KMS-11 (cell line): ENCODE data around the gene ANXA8.

Experiments used
- H2AFZ ChIP-seq: fragments of 200-600 bp; sonication (generic); 2 replicates; pipeline ENCODE4 v1.6.1; 2016; ENCODE audit warnings: antibody characterized with exemption, mixed run types, low read depth
- H3K27ac ChIP-seq: fragments of 200-600 bp; sonication (generic); 2 replicates; pipeline ENCODE4 v1.6.1; 2016; ENCODE audit warnings: mild to moderate bottlenecking, mixed run types
- H3K27me3 ChIP-seq: fragments of 200-600 bp; sonication (generic); 2 replicates; pipeline ENCODE4 v1.6.1; 2017; ENCODE audit warnings: mild to moderate bottlenecking, low read depth, mixed run types, moderate library complexity; ENCODE audit not compliant: insufficient read depth
- H3K36me3 ChIP-seq: fragments of 200-600 bp; sonication (generic); 2 replicates; pipeline ENCODE4 v1.6.1; 2017; ENCODE audit warnings: mild to moderate bottlenecking, mixed run types; ENCODE audit not compliant: insufficient read depth
- H3K4me1 ChIP-seq: fragments of 200-600 bp; sonication (generic); 2 replicates; pipeline ENCODE4 v1.6.1; 2016; ENCODE audit warnings: mild to moderate bottlenecking, low read depth, mixed run types; ENCODE audit not compliant: poor library complexity, severe bottlenecking
- H3K4me2 ChIP-seq: fragments of 200-600 bp; sonication (generic); 2 replicates; pipeline ENCODE4 v1.7.0; 2016; ENCODE audit warnings: mild to moderate bottlenecking, mixed run types
- H3K4me3 ChIP-seq: fragments of 200-600 bp; sonication (generic); IDR thresholded peaks from 2 replicates; pipeline ENCODE4 v1.6.1; 2017; ENCODE audit warnings: low read depth, low read length, mixed read lengths; ENCODE audit not compliant: insufficient read depth
- H3K79me2 ChIP-seq: fragments of 200-600 bp; sonication (generic); 2 replicates; pipeline ENCODE4 v1.6.1; 2016; ENCODE audit warnings: low read depth, mixed run types; ENCODE audit not compliant: insufficient read depth
- H3K9ac ChIP-seq: fragments of 200-600 bp; sonication (generic); 2 replicates; pipeline ENCODE4 v1.6.1; 2016; ENCODE audit warnings: mild to moderate bottlenecking, mixed run types
- H4K20me1 ChIP-seq: fragments of 200-600 bp; sonication (generic); 2 replicates; pipeline ENCODE4 v1.6.1; 2016; ENCODE audit warnings: mild to moderate bottlenecking, mixed run types; ENCODE audit not compliant: insufficient read depth
- TF ChIP-seq, protein P1 (sequence below): fragments of 200-600 bp; sonication (generic); conservative IDR thresholded peaks from 2 replicates; pipeline ENCODE4 v1.6.1; 2017; ENCODE audit warnings: low read depth, mild to moderate bottlenecking, antibody characterized with exemption, low read length, moderate library complexity, mixed read lengths

The ANXA8 gene

DNA sequence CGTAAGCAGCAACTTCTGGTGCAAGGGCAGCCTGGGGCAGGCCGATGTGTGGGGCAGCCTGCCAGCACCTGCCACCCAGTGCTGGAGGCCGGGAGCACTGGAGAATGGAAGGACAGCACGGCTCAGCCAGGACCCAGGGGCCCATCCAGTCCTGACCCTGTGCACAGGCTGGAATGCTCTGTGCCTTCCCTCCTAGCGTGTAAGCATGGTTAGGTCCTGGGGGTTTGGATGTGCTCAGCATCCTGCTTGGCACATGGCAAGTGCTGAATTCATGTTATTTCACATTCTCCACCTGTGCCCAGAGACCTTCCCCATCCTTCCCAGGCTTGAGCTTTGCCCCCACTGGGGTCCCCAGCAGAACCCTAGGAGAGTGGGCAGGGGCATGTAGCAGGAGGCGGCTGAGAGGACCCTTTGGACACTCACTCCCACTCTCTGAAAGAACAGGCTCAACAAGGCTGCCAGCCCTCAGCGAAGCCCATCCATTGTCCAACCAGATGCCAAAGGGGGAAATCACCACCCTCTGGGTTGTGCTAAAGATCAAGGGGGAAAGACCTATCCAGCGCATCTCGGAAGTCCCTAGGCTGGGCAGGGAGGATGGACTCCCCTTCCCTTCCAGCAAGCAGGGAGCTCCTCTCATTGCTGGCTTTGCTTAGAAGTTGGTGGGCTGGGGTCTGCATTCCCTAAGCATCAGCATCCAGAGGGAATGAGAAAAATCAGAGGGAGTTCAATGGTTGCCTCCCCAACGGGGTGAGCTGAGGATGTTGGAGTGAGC, 29.7 kb downstream of the ANXA8 start:
- Histone ChIP-seq H3K4me1 (no peaks in the 10 kb centered on the region), H3K79me2 (no peaks in the 10 kb centered on the region)

DNA sequence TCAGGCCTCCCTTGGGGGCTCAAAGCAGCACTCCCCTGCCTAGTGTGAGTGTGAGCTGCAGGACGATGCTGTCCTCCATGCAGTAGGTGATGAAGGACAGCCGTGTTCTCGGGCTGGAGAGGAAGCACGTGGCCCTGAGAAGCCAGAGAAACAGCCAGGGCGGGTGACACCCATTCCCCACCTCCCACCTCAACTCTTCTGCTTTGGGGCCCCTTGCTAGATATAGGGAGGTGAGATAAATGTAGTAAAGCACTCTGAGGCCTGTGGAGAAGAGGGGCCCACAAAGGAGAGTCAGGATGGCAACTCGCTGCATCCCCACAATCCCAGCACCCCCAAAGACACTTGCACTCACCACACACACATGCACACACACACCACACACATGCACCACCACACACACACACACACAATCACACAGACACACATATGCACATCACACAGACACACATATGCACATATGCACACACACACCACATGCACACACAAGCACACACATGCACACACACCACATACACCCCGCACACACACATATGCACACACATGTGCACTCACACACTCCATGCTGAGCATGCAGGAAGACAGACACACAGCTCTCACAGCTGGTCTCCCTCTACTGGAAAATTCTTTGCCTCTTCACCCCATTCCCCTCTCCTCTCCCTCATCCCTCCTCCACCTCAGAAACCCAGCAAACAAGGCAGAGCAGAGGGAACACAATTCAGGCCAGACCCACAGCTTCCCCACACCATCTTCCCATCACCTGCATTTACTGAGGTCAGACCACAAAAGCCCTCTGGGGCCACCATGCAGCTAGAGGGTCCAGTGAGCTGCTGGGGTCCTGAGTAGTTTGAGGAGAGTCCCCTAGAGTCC, 30.5 kb downstream of the ANXA8 start:
- Histone ChIP-seq H3K4me1 (no peaks in the 10 kb centered on the region), H3K79me2 (no peaks in the 10 kb centered on the region), H4K20me1 (no peaks in the 10 kb centered on the region), H3K27ac (no peak overlapping the region), H3K27me3 (no peaks in the 10 kb centered on the region), H3K4me2 (no peak overlapping the region), H2AFZ (no peak overlapping the region), H3K4me3 (no peak overlapping the region), H3K9ac (no peak overlapping the region), H3K36me3 (no peaks in the 10 kb centered on the region)
- TF ChIP-seq, protein P1, sequence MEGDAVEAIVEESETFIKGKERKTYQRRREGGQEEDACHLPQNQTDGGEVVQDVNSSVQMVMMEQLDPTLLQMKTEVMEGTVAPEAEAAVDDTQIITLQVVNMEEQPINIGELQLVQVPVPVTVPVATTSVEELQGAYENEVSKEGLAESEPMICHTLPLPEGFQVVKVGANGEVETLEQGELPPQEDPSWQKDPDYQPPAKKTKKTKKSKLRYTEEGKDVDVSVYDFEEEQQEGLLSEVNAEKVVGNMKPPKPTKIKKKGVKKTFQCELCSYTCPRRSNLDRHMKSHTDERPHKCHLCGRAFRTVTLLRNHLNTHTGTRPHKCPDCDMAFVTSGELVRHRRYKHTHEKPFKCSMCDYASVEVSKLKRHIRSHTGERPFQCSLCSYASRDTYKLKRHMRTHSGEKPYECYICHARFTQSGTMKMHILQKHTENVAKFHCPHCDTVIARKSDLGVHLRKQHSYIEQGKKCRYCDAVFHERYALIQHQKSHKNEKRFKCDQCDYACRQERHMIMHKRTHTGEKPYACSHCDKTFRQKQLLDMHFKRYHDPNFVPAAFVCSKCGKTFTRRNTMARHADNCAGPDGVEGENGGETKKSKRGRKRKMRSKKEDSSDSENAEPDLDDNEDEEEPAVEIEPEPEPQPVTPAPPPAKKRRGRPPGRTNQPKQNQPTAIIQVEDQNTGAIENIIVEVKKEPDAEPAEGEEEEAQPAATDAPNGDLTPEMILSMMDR: no peak

More for the DNA sequence above, 29.7 kb downstream of the ANXA8 start:
- Histone ChIP-seq H2AFZ (no peak overlapping the region), H3K36me3 (no peaks in the 10 kb centered on the region), H3K4me2 (no peak overlapping the region), H4K20me1 (no peaks in the 10 kb centered on the region), H3K27me3 (no peaks in the 10 kb centered on the region), H3K9ac (no peak overlapping the region), H3K27ac (no peak overlapping the region), H3K4me3 (no peak overlapping the region)
- TF ChIP-seq, protein P1: no peak

DNA sequence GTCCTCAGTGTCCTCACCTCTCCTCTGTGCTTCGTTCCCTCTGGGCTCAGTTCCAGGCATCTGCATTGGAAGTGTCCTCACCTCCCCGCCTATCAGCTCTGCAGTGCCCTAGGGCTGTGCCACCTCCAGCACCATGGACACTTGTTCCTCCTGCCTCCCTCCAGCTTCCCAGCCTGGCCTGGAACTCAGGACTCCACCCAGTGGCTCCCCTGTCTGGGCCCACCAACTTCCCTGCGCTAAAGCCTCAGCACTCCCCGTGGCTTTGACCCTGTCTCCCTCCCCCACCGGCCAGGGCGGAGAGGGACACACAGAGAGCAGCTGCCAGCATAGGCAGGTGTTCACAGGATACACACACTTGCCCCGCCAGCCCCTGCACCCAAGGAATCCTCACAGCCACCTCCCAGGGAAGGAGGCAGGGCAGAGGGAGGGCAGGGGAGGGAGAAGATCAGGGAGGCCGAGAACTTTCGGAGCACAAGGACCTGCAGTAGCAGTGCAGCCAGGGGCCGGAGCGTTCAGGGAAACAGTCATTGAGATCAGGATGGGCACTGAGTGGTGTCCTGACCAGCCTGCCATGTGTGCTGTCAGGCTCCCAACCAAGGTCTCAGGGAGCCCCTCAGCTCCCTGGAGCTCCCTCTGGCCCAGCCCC, 31.3 kb downstream of the ANXA8 start:
- H4K20me1 ChIP-seq: no peaks in the 10 kb centered on the region
- TF ChIP-seq, protein P1: no peak
- no peak overlapping the region for H3K9ac ChIP-seq
- no peak overlapping the region for H3K4me2 ChIP-seq
- no peak overlapping the region for H3K27ac ChIP-seq
- no peak overlapping the region for H3K4me3 ChIP-seq
- H2AFZ ChIP-seq: no peak overlapping the region
- no peaks in the 10 kb centered on the region for H3K27me3 ChIP-seq
- no peaks in the 10 kb centered on the region for H3K4me1 ChIP-seq
- no peaks in the 10 kb centered on the region for H3K36me3 ChIP-seq
- no peaks in the 10 kb centered on the region for H3K79me2 ChIP-seq

GRCh38 chr10:47451998-47452494, 31.9 kb downstream of the ANXA8 start:
- no peak overlapping the region for H3K4me2 ChIP-seq
- no peaks in the 10 kb centered on the region for H4K20me1 ChIP-seq
- H3K27ac ChIP-seq: no peak overlapping the region
- TF ChIP-seq, protein P1: no peak
- H3K9ac ChIP-seq: no peak overlapping the region
- no peak overlapping the region for H2AFZ ChIP-seq
- H3K4me1 ChIP-seq: no peaks in the 10 kb centered on the region
- no peak overlapping the region for H3K4me3 ChIP-seq
- H3K36me3 ChIP-seq: no peaks in the 10 kb centered on the region
- no peaks in the 10 kb centered on the region for H3K27me3 ChIP-seq
- H3K79me2 ChIP-seq: no peaks in the 10 kb centered on the region
